ENCODE results near the gene GNA12. TPM values are rescaled to one million over a fixed set of nuclear protein-coding genes. Genes with fewer than 3 reads are reported as not detected.

GNA12 gene
- total RNA-seq, 4 donors from 2014 or later = 26.3 to 54.8 (median 36.9) TPM

GRCh38 chr7:2804227-2804763 is 39.8 kb downstream of the GNA12 start:
- no peak for DNase-seq (ENCODE audit: low spot score)

GRCh38 chr7:2803755-2804154 is 40.4 kb downstream of the GNA12 start:
- DNase-seq (ENCODE audit: low spot score) = no peak
- TF ChIP-seq CTCF (IDR thresholded peaks at IDR 0.05) = no peak

More at GRCh38 chr7:2804227-2804763, 39.8 kb downstream of the GNA12 start:
- no peak for ATAC-seq (ENCODE audit: low FRiP score)
- no peak for TF ChIP-seq CTCF (IDR thresholded peaks at IDR 0.05)

GRCh38 chr7:2803342-2803692 is 40.8 kb downstream of the GNA12 start:
- DNase-seq (ENCODE audit: low spot score) = no peak
- no peak for TF ChIP-seq CTCF (IDR thresholded peaks at IDR 0.05)
- ATAC-seq (ENCODE audit: low FRiP score) = no peak

More at GRCh38 chr7:2803755-2804154, 40.4 kb downstream of the GNA12 start:
- ATAC-seq (ENCODE audit: low FRiP score) = no peak

GRCh38 chr7:2802504-2803341 is 41.4 kb downstream of the GNA12 start:
- ATAC-seq (ENCODE audit: low FRiP score) (peak; percentile 50), DNase-seq (ENCODE audit: low spot score) (no peak)
- no peak for TF ChIP-seq CTCF (IDR thresholded peaks at IDR 0.05)

- DNase-seq (ENCODE audit: low spot score) (no peak), ATAC-seq (ENCODE audit: low FRiP score) (no peak)
- TF ChIP-seq CTCF (IDR thresholded peaks at IDR 0.05) = no peak
These were observed 42.0 kb downstream of the GNA12 start for GRCh38 chr7:2802101-2802500.

GRCh38 chr7:2800931-2801688 is 43.0 kb downstream of the GNA12 start:
- TF ChIP-seq CTCF (IDR thresholded peaks at IDR 0.05) = no peak
- no peak for ATAC-seq (ENCODE audit: low FRiP score)

More at GRCh38 chr7:2800931-2801688, 43.0 kb downstream of the GNA12 start:
- DNase-seq (ENCODE audit: low spot score) = no peak
